GM12874 (cell line): ENCODE measurements around the gene INPP4B.

Experiments
- CTCF ChIP-seq: IDR thresholded peaks from 2 replicates; pipeline ENCODE4 v1.5.1; 2011; ENCODE audit warnings: low read depth, mild to moderate bottlenecking, control low read depth, low read length, moderate library complexity; ENCODE audit not compliant: insufficient read depth

INPP4B gene

GRCh38 chr4:142307857-142308256 is 538.2 kb downstream of the INPP4B start:
- no peak for TF ChIP-seq CTCF

- no peak for TF ChIP-seq CTCF
Measured at GRCh38 chr4:142297313-142297712, 548.8 kb downstream of the INPP4B start.

GRCh38 chr4:142293536-142293935 is 552.6 kb downstream of the INPP4B start:
- TF ChIP-seq CTCF, result no peak

GRCh38 chr4:142292231-142292630 is 553.9 kb downstream of the INPP4B start:
- no peak for TF ChIP-seq CTCF

- no peak for TF ChIP-seq CTCF
Measured at GRCh38 chr4:142291299-142292050, 554.6 kb downstream of the INPP4B start.

- TF ChIP-seq CTCF, result no peak
Measured at GRCh38 chr4:142287371-142287770, 558.7 kb downstream of the INPP4B start.

GRCh38 chr4:142285222-142285583 is 560.9 kb downstream of the INPP4B start:
- no peak for TF ChIP-seq CTCF
